ENCODE data around the gene PEX13. TPM values are rescaled to one million over a fixed set of nuclear protein-coding genes. Genes with fewer than 3 reads are reported as not detected.
"Not testable (repeated sequence)": the region's sequence is repeated elsewhere in the genome, so short reads cannot be mapped to it uniquely, and the experiment has no call there.

PEX13 gene
- total RNA-seq, 4 donors from 2014 or later: 21.0 to 42.3 (median 26.2) TPM

DNA sequence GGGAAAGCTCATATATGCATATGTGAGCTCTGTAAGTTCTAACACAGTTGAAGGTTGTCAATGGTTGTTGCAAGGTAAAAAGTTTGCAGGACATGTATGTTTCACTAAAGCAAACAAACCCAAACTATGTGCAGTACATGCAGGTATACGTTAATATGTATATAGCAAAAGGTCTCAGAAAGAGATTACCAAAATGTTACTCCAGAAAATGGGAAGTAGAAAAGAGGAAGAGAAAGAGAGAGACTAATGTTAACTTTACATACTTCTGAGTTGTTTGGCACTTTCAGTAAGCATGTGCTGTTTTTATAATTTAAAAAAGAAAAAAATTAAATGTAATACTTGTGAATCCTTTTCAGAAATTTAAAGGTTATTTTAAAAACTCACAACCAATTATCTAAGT, 32.8 kb upstream of the PEX13 start:
- no peak for DNase-seq (ENCODE audit: extremely low spot score)
- 86% methylated on average over 1 of the region's 1 CpG for whole genome bisulfite sequencing
- intact Hi-C loops (cut with DNase I): no loop called here
- H3K36me3 ChIP-seq: no peaks in the 10 kb centered on the region
- no peak overlapping the region for H3K4me3 ChIP-seq
- TF ChIP-seq POLR2A (IDR thresholded peaks at IDR 0.05; ENCODE audit: low read depth): no peak
- no peak for TF ChIP-seq CTCF (IDR thresholded peaks at IDR 0.05)
- no peak for TF ChIP-seq EP300 (IDR thresholded peaks at IDR 0.05)
- H3K27ac ChIP-seq (replicated peaks in 1 of 4): no peak overlapping the region
- no peaks in the 10 kb centered on the region for H3K9me3 ChIP-seq
- H3K4me1 ChIP-seq: no peaks in the 10 kb centered on the region
- no peaks in the 10 kb centered on the region for H3K27me3 ChIP-seq

DNA sequence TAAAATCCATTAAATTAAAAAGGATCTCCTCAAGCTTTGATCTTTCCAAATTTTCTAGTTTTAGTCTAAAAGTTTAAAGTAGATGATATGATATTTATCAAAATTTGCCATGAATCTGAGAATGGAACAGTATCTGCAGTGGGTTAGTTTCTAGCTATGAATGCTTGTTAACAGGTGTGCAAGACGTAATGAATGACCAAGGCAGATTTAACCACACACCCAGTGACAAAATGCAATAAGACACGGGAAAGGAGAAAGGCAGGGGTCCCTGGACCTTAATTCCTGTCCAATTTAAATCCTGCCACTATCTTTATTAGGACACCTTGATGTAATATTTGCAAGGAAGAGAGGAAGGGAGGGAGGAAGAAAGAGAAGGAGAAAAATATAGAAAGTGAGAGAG, 30.5 kb upstream of the PEX13 start:
- intact Hi-C loops (cut with DNase I): no loop called here
- Histone ChIP-seq H3K9me3 (peaks cover 0 to 6% (median 0%) of the 10 kb centered on the region in 4 donors), H3K27me3 (no peaks in the 10 kb centered on the region), H3K36me3 (no peaks in the 10 kb centered on the region), H3K4me1 (no peaks in the 10 kb centered on the region), H3K27ac (replicated peaks in 1 of 4) (no peak overlapping the region), H3K4me3 (no peak overlapping the region)
- TF ChIP-seq POLR2A (IDR thresholded peaks at IDR 0.05; ENCODE audit: low read depth) (no peak), EP300 (IDR thresholded peaks at IDR 0.05) (no peak), POLR2AphosphoS5 (IDR thresholded peaks at IDR 0.05) (no peak), CTCF (IDR thresholded peaks at IDR 0.05) (no peak)
- DNase-seq (ENCODE audit: extremely low spot score): no peak
- WGBS: 86% methylated on average over 2 of the region's 2 CpGs

DNA sequence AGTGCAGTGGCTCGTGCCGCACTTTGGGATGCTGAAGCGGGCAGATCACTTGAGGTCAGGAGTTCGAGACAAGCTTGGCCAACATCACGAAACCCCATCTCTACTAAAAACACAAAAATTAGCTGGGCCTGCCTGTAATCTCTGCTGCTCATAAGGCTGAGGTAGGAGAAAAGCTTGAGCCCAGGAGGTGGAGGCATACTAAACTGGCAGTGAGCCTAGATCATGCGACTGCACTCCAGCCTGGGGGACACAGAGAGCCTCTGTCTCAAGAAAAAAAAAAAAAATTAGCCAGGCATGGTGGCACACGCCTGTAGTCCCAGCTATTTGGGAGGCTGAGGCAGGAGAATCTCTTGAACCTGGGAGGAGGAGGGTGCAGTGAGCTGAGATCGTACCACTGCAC, 29.9 kb upstream of the PEX13 start:
- H3K4me3 ChIP-seq; DNase-seq (ENCODE audit: extremely low spot score); H3K27ac ChIP-seq (replicated peaks in 1 of 4); H3K4me1 ChIP-seq; H3K9me3 ChIP-seq; intact Hi-C loops (cut with DNase I); H3K36me3 ChIP-seq; H3K27me3 ChIP-seq: not testable (repeated sequence)
- WGBS: 90% methylated on average over 8 of the region's 8 CpGs

DNA sequence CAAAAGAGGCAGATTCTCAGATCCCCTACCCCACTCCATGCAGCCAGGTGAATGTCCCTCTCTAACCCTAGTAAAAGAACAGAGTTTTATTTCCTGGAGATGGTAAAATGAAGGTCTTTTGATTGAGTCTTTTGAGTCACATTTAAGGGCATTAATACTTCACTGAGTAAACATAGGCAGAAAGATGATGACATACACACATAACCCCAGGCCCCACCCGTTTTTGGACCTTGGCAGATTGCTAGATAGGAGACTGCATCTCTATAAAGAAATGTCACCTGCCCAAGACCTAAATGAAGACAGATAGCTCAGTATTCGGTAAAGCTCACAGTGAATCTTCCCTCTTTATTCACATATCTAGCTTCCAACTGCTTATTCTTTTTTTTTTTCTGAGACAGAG, 28.3 kb upstream of the PEX13 start:
- H3K4me3 ChIP-seq: no peak overlapping the region
- H3K36me3 ChIP-seq: no peaks in the 10 kb centered on the region
- DNase-seq (ENCODE audit: extremely low spot score): no peak
- no peaks in the 10 kb centered on the region for H3K27me3 ChIP-seq
- WGBS: 88% methylated on average over 2 of the region's 2 CpGs
- H3K4me1 ChIP-seq: no peaks in the 10 kb centered on the region
- H3K9me3 ChIP-seq: peaks cover 0 to 6% (median 0%) of the 10 kb centered on the region in 4 donors
- no peak overlapping the region for H3K27ac ChIP-seq (replicated peaks in 1 of 4)
- intact Hi-C loops (cut with DNase I): no loop called here
- TF ChIP-seq POLR2A (IDR thresholded peaks at IDR 0.05; ENCODE audit: low read depth): no peak
- no peak for TF ChIP-seq POLR2AphosphoS5 (IDR thresholded peaks at IDR 0.05)
- TF ChIP-seq EP300 (IDR thresholded peaks at IDR 0.05): no peak
- no peak for TF ChIP-seq CTCF (IDR thresholded peaks at IDR 0.05)

- H3K36me3 ChIP-seq: no peaks in the 10 kb centered on the region
- intact Hi-C loops (cut with DNase I): no loop called here
- peaks cover 0 to 6% (median 0%) of the 10 kb centered on the region in 4 donors for H3K9me3 ChIP-seq
- no peak overlapping the region for H3K27ac ChIP-seq (replicated peaks in 1 of 4)
- WGBS: 92% methylated on average over 4 of the region's 4 CpGs
- DNase-seq (ENCODE audit: extremely low spot score): no peak
- H3K4me1 ChIP-seq: no peaks in the 10 kb centered on the region
- TF ChIP-seq POLR2AphosphoS5 (IDR thresholded peaks at IDR 0.05) (no peak), EP300 (IDR thresholded peaks at IDR 0.05) (no peak), CTCF (IDR thresholded peaks at IDR 0.05) (no peak), POLR2A (IDR thresholded peaks at IDR 0.05; ENCODE audit: low read depth) (no peak)
- H3K27me3 ChIP-seq: no peaks in the 10 kb centered on the region
- H3K4me3 ChIP-seq: no peak overlapping the region
Observed at GRCh38 chr2:60991644-60992043, 25.9 kb upstream of the PEX13 start.

Measured in esophagus muscularis mucosa (tissue), 4 donors.